IPS-18c (cell line): ENCODE results near the gene KAT7.

Experiments used
- H3K4me3 ChIP-seq: 2 replicates; pipeline ENCODE4 v1.7.0; 2013; ENCODE audit warnings: low read depth, mild to moderate bottlenecking, low read length, moderate library complexity; ENCODE audit not compliant: insufficient read depth
- H3K9me3 ChIP-seq: one replicate; pipeline ENCODE4 v1.6.1; 2013; ENCODE audit warnings: mild to moderate bottlenecking, low read length, moderate library complexity; ENCODE audit not compliant: control insufficient read depth, insufficient read depth

The KAT7 gene

GRCh38 chr17:49783071-49783715, 5.3 kb upstream of the KAT7 start:
- no peaks in the 10 kb centered on the region for H3K9me3 ChIP-seq
- H3K4me3 ChIP-seq: no peak overlapping the region

- Histone ChIP-seq H3K4me3 (no peak overlapping the region), H3K9me3 (no peaks in the 10 kb centered on the region)
Observed at GRCh38 chr17:49783791-49784190, 4.7 kb upstream of the KAT7 start.

DNA sequence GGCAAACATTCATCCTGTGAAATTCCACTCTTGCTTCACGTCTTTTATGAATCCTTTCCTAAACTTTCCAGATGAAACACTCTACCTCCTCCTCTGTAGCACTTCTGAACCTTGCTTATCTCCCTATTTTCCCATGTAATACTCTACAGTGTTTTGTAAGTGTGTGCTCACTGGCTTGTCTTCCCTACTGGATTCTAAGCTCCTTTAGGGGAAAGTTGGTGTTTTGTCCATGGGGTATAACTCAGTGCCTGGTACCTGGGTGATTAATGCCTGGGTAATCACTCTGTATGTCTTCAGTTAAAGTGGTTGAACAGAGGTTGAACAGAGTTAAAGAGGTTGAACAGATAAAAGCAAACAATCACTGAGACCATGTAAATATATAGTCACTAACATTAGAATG, 3.8 kb upstream of the KAT7 start:
- H3K4me3 ChIP-seq: no peak overlapping the region
- H3K9me3 ChIP-seq: no peaks in the 10 kb centered on the region

DNA sequence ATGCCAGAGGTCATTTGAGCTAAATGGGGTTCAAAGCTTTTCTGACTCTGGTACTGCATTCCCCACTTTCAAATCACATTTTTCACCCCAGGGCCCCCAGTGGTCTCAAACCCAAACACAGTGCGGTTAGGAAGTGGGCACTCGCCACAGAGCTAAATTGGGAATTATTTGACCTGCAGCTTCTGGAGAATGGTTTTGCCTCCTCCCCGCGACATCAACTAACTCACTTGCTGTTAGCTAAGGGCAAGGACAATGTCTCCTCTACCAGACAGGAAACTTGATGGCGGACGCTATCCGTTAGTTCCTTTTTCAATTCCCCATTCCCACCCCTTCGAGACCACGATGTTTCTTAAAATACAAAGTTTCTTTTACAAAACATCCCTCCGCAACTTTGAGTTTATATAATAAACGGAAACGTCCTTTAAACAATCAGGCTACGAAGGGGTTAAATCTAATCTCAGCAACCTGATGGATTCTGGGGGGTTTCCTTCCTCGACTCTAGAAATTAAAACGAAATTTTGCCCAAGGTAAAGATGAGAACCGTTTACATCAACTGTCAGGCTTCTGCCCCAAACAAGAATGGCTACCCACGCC, 500 bp upstream of the KAT7 start:
- Histone ChIP-seq H3K9me3 (no peaks in the 10 kb centered on the region), H3K4me3 (peak overlapping the region; percentile 58)

- H3K9me3 ChIP-seq: no peaks in the 10 kb centered on the region
- peak overlapping the region; percentile 47 for H3K4me3 ChIP-seq
Observed at GRCh38 chr17:49789243-49789578, 730 bp downstream of the KAT7 start.

DNA sequence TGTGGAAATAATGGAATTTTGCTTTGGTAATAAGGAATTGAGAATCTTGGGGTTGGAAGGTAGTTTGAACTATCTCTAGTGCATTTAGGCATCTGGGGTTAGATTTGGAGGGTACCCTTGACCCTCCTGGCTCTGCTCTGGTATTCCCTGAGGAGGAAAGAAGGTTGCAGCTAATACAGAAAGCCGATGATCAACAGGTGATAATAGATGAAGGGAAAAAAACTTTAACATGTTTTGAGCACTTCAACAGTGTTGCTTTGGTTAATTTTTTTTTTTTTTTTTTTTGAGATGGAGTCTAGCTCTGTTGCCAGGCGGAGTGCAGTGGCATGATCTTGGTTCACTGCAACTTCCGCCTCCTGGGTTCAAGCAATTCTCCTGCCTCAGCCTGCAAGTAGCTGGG, 4.8 kb downstream of the KAT7 start:
- Histone ChIP-seq H3K4me3 (no peak overlapping the region), H3K9me3 (no peaks in the 10 kb centered on the region)

DNA sequence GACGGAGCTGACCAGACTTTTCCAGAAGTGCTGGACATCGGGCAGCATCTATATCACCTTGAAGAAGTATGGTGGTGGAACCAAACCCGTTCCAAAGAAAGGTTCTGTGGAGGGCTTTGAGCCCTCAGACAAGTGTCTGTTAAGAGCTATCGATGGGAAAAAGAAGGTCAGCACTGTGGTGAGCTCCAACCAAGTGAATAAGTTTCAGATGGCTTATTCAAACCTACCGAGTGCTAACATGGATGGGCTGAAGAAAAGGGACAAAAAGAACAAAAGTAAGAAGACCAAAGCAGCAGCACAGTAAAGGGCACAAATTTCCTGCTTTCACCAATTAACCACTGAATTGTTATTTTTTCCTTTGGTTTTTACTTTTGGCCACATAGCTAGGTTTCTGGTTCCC, 6.9 kb downstream of the KAT7 start:
- Histone ChIP-seq H3K4me3 (no peak overlapping the region), H3K9me3 (no peaks in the 10 kb centered on the region)

DNA sequence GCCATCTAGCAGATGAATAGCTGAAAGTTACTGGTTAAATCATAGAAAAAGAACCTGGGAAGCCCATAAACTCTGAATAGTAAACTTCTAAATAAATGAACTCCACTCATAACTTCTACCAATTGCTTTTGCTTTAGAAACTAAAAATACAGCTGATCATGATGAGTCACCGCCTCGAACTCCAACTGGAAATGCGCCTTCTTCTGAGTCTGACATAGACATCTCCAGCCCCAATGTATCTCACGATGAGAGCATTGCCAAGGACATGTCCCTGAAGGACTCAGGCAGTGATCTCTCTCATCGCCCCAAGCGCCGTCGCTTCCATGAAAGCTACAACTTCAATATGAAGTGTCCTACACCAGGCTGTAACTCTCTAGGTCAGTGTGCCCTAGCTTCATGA, 9.7 kb downstream of the KAT7 start:
- Histone ChIP-seq H3K9me3 (no peaks in the 10 kb centered on the region), H3K4me3 (no peak overlapping the region)

GRCh38 chr17:49798738-49799137, 10.3 kb downstream of the KAT7 start:
- Histone ChIP-seq H3K4me3 (no peak overlapping the region), H3K9me3 (no peaks in the 10 kb centered on the region)

- H3K9me3 ChIP-seq: no peaks in the 10 kb centered on the region
- H3K4me3 ChIP-seq: no peak overlapping the region
Observed at GRCh38 chr17:49809056-49809455, 20.6 kb downstream of the KAT7 start.

DNA sequence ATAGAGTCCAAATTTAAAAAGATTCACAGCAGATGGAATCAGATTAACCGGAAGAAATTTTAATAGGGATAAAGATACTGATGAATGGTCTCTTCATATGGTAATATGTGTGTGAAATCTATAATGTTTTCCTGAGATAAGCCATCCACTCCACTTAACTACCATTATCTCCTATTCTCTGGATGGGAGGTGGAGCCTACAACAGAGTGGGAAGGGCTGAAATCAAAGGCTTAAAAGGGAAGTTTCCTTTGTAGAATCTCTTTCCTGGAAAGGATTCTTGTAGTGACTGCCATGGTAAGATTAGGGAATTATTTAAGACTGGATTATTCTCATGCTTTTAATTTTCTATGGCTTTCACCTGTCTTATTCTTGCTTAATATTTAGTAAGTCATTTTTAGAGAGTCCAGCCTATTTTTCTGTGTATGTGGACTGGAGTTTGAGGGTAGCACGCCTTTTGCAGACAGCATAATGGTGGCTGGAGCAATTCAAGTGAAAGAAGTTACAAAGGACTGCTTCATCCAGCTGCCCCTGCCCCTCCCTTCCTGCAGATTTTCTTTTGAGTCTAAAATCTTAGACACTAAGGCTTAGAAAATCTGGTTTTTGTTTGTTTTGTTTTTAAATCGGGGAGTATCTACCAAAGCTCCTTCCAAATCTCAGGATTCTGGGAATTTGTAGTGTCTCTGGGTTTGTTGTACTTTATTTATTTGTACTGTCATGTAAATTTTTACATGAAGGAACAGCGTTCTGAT, 26.5 kb downstream of the KAT7 start:
- H3K4me3 ChIP-seq: peak overlapping the region; percentile 42
- H3K9me3 ChIP-seq: no peaks in the 10 kb centered on the region

GRCh38 chr17:49815761-49816281, 27.3 kb downstream of the KAT7 start:
- peak overlapping the region; percentile 42 for H3K4me3 ChIP-seq
- H3K9me3 ChIP-seq: no peaks in the 10 kb centered on the region

DNA sequence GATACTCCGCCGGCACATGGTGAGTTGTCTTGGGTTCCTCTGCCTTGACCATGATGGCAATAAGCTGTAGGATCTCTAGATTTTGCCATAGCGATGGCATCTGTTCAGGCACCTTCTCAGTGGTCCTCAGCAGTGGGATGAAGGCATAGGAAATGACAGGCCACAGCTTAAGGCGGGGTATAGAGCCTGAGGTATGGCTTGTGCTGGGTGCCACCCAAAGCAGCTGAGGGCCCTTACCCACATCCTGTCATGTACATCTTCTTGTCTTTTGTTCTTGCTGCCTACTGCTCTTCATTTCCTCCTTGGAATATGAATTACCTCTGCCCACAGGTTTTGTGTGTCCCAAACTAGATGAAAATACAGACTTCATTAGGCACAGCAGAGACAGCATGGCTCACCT, 29.5 kb downstream of the KAT7 start:
- no peak overlapping the region for H3K4me3 ChIP-seq
- no peaks in the 10 kb centered on the region for H3K9me3 ChIP-seq

DNA sequence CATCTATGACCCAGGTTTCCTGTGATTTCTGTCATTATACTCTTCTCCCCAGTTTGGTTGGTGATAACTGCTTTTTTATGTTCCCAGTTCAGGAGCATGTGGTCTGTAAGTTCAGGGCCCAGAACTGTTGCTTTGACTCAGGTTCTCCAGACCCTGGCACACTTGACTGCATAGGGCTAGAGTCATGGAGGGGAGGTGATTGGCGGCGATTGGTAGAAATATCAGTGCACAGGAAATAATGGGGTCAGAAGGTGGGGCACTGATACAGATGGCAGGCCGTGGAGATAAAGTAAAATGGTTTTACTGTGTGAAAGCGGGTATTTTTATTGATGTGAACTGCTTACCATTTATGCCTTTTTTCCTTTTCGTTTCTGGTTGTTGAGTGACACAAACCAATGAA, 30.7 kb downstream of the KAT7 start:
- Histone ChIP-seq H3K4me3 (no peak overlapping the region), H3K9me3 (no peaks in the 10 kb centered on the region)

DNA sequence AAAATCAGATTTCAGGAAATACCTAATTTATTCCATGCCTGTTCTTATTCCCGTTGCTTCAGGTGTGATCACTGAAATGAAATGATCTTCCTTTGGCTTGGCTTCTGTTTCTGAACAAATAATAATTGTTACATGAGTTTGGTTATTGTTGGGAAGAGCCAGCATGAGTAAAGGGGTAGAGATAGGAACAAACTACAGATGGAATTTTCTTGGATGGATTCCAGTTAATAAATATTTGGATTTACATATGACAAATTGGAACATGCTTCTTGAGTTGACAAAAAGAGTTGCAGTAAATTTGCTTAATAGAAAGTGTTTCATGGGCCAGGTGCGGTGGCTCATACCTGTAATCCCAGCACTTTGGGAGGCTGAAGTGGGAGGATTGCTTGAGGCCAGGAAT, 31.2 kb downstream of the KAT7 start:
- Histone ChIP-seq H3K4me3 (no peak overlapping the region), H3K9me3 (no peaks in the 10 kb centered on the region)

- H3K4me3 ChIP-seq: no peak overlapping the region
- H3K9me3 ChIP-seq: no peaks in the 10 kb centered on the region
Observed at GRCh38 chr17:49820773-49821172, 32.3 kb downstream of the KAT7 start.

GRCh38 chr17:49821466-49821865, 33.0 kb downstream of the KAT7 start:
- H3K9me3 ChIP-seq: no peaks in the 10 kb centered on the region
- no peak overlapping the region for H3K4me3 ChIP-seq

DNA sequence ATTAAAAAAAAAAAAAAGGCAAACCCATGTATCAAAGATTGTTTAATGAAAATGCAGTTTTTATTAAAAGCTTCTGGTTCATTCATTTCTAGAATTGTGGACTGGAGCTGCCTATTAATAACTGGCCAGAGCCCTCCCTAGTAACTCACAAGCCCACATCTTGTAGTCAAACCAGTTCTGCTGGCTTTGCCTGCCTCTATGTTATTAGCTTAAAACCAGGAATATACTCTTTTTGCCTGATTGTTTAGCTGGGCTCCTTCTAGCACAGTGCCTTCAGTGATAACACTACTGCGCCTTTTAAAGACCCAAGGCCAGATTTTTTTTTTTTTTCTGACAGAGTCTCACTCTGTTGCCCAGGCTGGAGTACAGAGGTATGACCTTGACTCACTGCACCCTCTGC, 33.4 kb downstream of the KAT7 start:
- Histone ChIP-seq H3K9me3 (no peaks in the 10 kb centered on the region), H3K4me3 (no peak overlapping the region)
